HG03558 (cell line): ENCODE data around the gene NDP.
A peak's percentile ranks its signal among the peaks of the same experiment; 100 is the strongest.
"Not testable (repeated sequence)": the region's sequence is repeated elsewhere in the genome, so short reads cannot be mapped to it uniquely, and the experiment has no call there.

Experiments used
- ATAC-seq: cut with Tn5 transposase; IDR thresholded peaks from one replicate; pipeline ENCODE4 v1.9.1; 2021; ENCODE audit warnings: moderate number of reproducible peaks; ENCODE audit not compliant: unreplicated experiment; ENCODE audit errors: extremely low read depth

The NDP gene

GRCh38 chrX:43971966-43972961 lies 926 bp downstream of the NDP start:
- no peak for ATAC-seq

GRCh38 chrX:43970528-43970927 lies 2.7 kb downstream of the NDP start:
- ATAC-seq, result no peak

GRCh38 chrX:43969504-43970501 lies 3.4 kb downstream of the NDP start:
- no peak for ATAC-seq

GRCh38 chrX:43968359-43968781 lies 4.8 kb downstream of the NDP start:
- ATAC-seq, result no peak

- ATAC-seq, result no peak
These were observed 8.3 kb downstream of the NDP start for GRCh38 chrX:43964936-43965335.

- no peak for ATAC-seq
These were observed 9.5 kb downstream of the NDP start for GRCh38 chrX:43963726-43964125.

- no peak for ATAC-seq
These were observed 10.6 kb downstream of the NDP start for GRCh38 chrX:43962636-43963035.

- ATAC-seq, result no peak
These were observed 11.5 kb downstream of the NDP start for GRCh38 chrX:43961699-43962098.

- ATAC-seq, result peak; percentile 46
These were observed 14.7 kb downstream of the NDP start for GRCh38 chrX:43958529-43958928.

GRCh38 chrX:43956034-43956433 lies 17.2 kb downstream of the NDP start:
- no peak for ATAC-seq

GRCh38 chrX:43953218-43953617 lies 20.0 kb downstream of the NDP start:
- no peak for ATAC-seq

- ATAC-seq, result no peak
These were observed 23.5 kb downstream of the NDP start for GRCh38 chrX:43949669-43950068.

- ATAC-seq, result no peak
These were observed 32.2 kb downstream of the NDP start for GRCh38 chrX:43940816-43941474.

GRCh38 chrX:43939187-43939926 lies 33.8 kb downstream of the NDP start:
- no peak for ATAC-seq

- ATAC-seq, result not testable (repeated sequence)
These were observed 51.2 kb downstream of the NDP start for GRCh38 chrX:43922032-43922431.

GRCh38 chrX:43910772-43911171 lies 62.4 kb downstream of the NDP start:
- not testable (repeated sequence) for ATAC-seq

GRCh38 chrX:43910012-43910411 lies 63.2 kb downstream of the NDP start:
- ATAC-seq, result no peak

- no peak for ATAC-seq
These were observed 64.0 kb downstream of the NDP start for GRCh38 chrX:43909141-43909540.
